ENCODE measurements around the gene SAMHD1. TPM values are rescaled to one million over a fixed set of nuclear protein-coding genes. Genes with fewer than 3 reads are reported as not detected.

The SAMHD1 gene
- total and polyA plus RNA-seq, 2 donors from 2014 or later = 13.7 to 94.1 TPM

- intact Hi-C loops (cut with DNase I) = no loop called here
- Histone ChIP-seq H3K27ac (ENCODE audit: low read depth in 2 of 2, low read length in 2 of 2) (no peak overlapping the region), H3K27me3 (ENCODE audit: control insufficient read depth, insufficient read depth, low read length) (no peaks in the 10 kb centered on the region), H3K36me3 (ENCODE audit: control insufficient read depth in 2 of 3, insufficient read depth in 3 of 3, low read length in 3 of 3) (no peaks in the 10 kb centered on the region), H3K9me3 (ENCODE audit: control insufficient read depth in 2 of 3, insufficient read depth in 1 of 3, low read length in 3 of 3) (no peaks in the 10 kb centered on the region), H3K9ac (ENCODE audit: low read length in 3 of 3) (no peak overlapping the region), H3K4me3 (ENCODE audit: low read length in 3 of 3) (no peak overlapping the region), H3K4me1 (ENCODE audit: control insufficient read depth in 2 of 3, insufficient read depth in 2 of 3, low read depth in 1 of 3, low read length in 3 of 3) (no peaks in the 10 kb centered on the region)
- DNase-seq = no peak
- TF ChIP-seq CTCF (IDR thresholded peaks at IDR 0.05; ENCODE audit: borderline replicate concordance, extremely low read depth, insufficient read depth) = no peak
- FAIRE-seq = no peak
Measured at GRCh38 chr20:36975099-36975818, 23.8 kb upstream of the SAMHD1 start.

- no peak overlapping the region for H3K27ac ChIP-seq (ENCODE audit: low read depth in 2 of 2, low read length in 2 of 2)
- peak in 3 of 5 donors; percentile 13 to 31 (median 25) for DNase-seq
- H3K4me1 ChIP-seq (ENCODE audit: control insufficient read depth in 2 of 3, insufficient read depth in 2 of 3, low read depth in 1 of 3, low read length in 3 of 3) = no peaks in the 10 kb centered on the region
- no peak overlapping the region for H3K4me3 ChIP-seq (ENCODE audit: low read length in 3 of 3)
- no peak for TF ChIP-seq CTCF (IDR thresholded peaks at IDR 0.05; ENCODE audit: borderline replicate concordance, extremely low read depth, insufficient read depth)
- H3K9me3 ChIP-seq (ENCODE audit: control insufficient read depth in 2 of 3, insufficient read depth in 1 of 3, low read length in 3 of 3) = no peaks in the 10 kb centered on the region
- no peak overlapping the region for H3K9ac ChIP-seq (ENCODE audit: low read length in 3 of 3)
- FAIRE-seq = no peak
- H3K27me3 ChIP-seq (ENCODE audit: control insufficient read depth, insufficient read depth, low read length) = no peaks in the 10 kb centered on the region
- no peaks in the 10 kb centered on the region for H3K36me3 ChIP-seq (ENCODE audit: control insufficient read depth in 2 of 3, insufficient read depth in 3 of 3, low read length in 3 of 3)
- intact Hi-C loops (cut with DNase I) = no loop called here
Measured at GRCh38 chr20:36974660-36975059, 23.2 kb upstream of the SAMHD1 start.

GRCh38 chr20:36971103-36971502 lies 19.6 kb upstream of the SAMHD1 start:
- FAIRE-seq (no peak), DNase-seq (no peak)
- Histone ChIP-seq H3K9me3 (ENCODE audit: control insufficient read depth in 2 of 3, insufficient read depth in 1 of 3, low read length in 3 of 3) (no peaks in the 10 kb centered on the region), H3K27ac (ENCODE audit: low read depth in 2 of 2, low read length in 2 of 2) (no peak overlapping the region), H3K36me3 (ENCODE audit: control insufficient read depth in 2 of 3, insufficient read depth in 3 of 3, low read length in 3 of 3) (no peaks in the 10 kb centered on the region), H3K9ac (ENCODE audit: low read length in 3 of 3) (no peak overlapping the region), H3K27me3 (ENCODE audit: control insufficient read depth, insufficient read depth, low read length) (no peaks in the 10 kb centered on the region), H3K4me1 (ENCODE audit: control insufficient read depth in 2 of 3, insufficient read depth in 2 of 3, low read depth in 1 of 3, low read length in 3 of 3) (no peaks in the 10 kb centered on the region), H3K4me3 (ENCODE audit: low read length in 3 of 3) (no peak overlapping the region)
- no peak for TF ChIP-seq CTCF (IDR thresholded peaks at IDR 0.05; ENCODE audit: borderline replicate concordance, extremely low read depth, insufficient read depth)
- intact Hi-C loops (cut with DNase I) = no loop called here

Data from kidney (tissue), 14 donors.